ENCODE measurements around the gene PLCL2. TPM values are rescaled to one million over a fixed set of nuclear protein-coding genes. Genes with fewer than 3 reads are reported as not detected.

Gene PLCL2
- total RNA-seq, 1 experiment from 2014 or later = 32.1 TPM

DNA sequence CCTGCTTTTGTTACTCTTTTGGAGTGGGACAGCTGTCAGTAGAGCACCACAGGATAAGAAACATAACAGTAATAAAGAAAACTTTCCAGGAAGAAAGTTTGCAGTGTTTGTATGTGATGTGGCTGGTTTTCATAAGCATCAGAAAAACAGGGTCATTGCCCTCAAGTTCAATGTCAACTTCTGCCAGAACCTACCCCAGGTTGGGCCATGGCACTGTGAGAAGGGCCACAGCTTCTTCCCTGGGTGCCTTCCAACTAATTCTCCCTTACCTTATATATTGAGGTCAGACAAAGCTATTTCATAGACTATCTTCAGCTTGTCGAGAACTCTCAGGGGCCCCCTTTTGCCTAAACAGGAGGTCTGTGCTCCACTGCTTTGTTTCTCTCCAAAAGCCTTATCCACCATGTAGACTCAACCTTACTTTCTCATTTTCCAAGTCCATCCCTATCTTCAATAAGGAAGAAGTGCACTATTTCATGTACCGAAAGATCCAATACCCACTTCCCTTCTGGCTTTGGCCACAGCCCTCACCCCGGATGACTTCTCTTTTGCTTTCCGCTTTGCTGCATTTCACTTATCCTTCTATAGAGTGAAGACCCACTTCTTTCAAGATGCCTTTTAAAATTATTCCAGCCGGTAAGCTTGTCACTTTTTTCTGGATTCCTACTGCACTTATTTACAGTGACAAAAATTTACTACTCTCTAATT is 38.2 kb upstream of the PLCL2 start:
- Histone ChIP-seq H3K4me1 (ENCODE audit: insufficient read depth, low read length) (peaks cover 6% of the 10 kb centered on the region; the same call in 1 of the 2 replicates), H3K23me2 (ENCODE audit: insufficient read length, low read depth, low read length, poor library complexity, severe bottlenecking) (no peaks in the 10 kb centered on the region), H3K4me2 (ENCODE audit: insufficient read depth, insufficient read length, low read length) (no peak overlapping the region), H4K91ac (ENCODE audit: insufficient read length, low read depth, low read length) (no peak overlapping the region), H2BK120ac (ENCODE audit: low read depth, low read length, poor library complexity, severe bottlenecking) (no peak overlapping the region), H3K56ac (ENCODE audit: insufficient read length, low read depth, low read length) (no peak overlapping the region), H2BK20ac (ENCODE audit: low read depth, low read length, poor library complexity, severe bottlenecking) (no peak overlapping the region), H3K79me2 (ENCODE audit: insufficient read depth, low read length) (no peaks in the 10 kb centered on the region), H3K23ac (ENCODE audit: insufficient read length, low read depth, low read length) (no peak overlapping the region), H2BK12ac (ENCODE audit: insufficient read length, low read depth, low read length) (no peak overlapping the region), H4K5ac (ENCODE audit: insufficient read length, low read depth, low read length) (no peak overlapping the region), H3K27me3 (ENCODE audit: insufficient read depth, low read length) (no peaks in the 10 kb centered on the region), H2BK15ac (ENCODE audit: low read depth, low read length) (no peak overlapping the region), H3K79me1 (ENCODE audit: insufficient read depth, low read depth, low read length, poor library complexity, severe bottlenecking) (no peaks in the 10 kb centered on the region), H4K8ac (replicated peaks; ENCODE audit: insufficient read length, low read depth, low read length) (no peak overlapping the region), H3K18ac (ENCODE audit: insufficient read length, low read depth, low read length) (no peak overlapping the region), H2AFZ (ENCODE audit: low read length) (no peak overlapping the region), H3T11ph (ENCODE audit: low read length) (no peak overlapping the region), H3K9me3 (ENCODE audit: control insufficient read depth, low read depth, low read length) (no peaks in the 10 kb centered on the region), H3K4ac (ENCODE audit: low read depth, low read length) (no peak overlapping the region), H2AK5ac (ENCODE audit: insufficient read length, low read length) (no peak overlapping the region), H4K20me1 (ENCODE audit: control insufficient read depth, insufficient read depth, insufficient read length) (no peaks in the 10 kb centered on the region), H3K14ac (ENCODE audit: insufficient read depth, low read length) (no peak overlapping the region), H3K9ac (ENCODE audit: extremely low read depth, insufficient read length, low read length) (no peak overlapping the region), H3K27ac (ENCODE audit: insufficient read length, low read depth, low read length) (no peak overlapping the region), H2BK5ac (ENCODE audit: insufficient read length, low read length) (no peak overlapping the region)
- no peak for TF ChIP-seq CTCF (conservative IDR thresholded peaks at IDR 0.05)
- Mint-ChIP-seq H3K27ac (no peak overlapping the region), H3K4me1 (peaks cover 18 to 21% of the 10 kb centered on the region in 2 experiments), H3K4me3 (no peak overlapping the region), H3K27me3 (ENCODE audit: low read depth) (peaks cover 3% of the 10 kb centered on the region; the same call in 1 of the 2 replicates), H3K9me3 (no peaks in the 10 kb centered on the region), H3K36me3 (ENCODE audit: insufficient read depth in 1 of 3, low read depth in 3 of 3) (no peaks in the 10 kb centered on the region)
- no CpG with 5 or more reads among the region's 5 CpGs for WGBS (ENCODE audit: extremely low coverage, insufficient read length, low lambda C conversion rate)
- no peak for DNase-seq
